D721Med (cell line): ENCODE data around the gene QSER1.
"Not testable (repeated sequence)": the region's sequence is repeated elsewhere in the genome, so short reads cannot be mapped to it uniquely, and the experiment has no call there.

Experiments used
- DNase-seq: peaks from one replicate; pipeline ENCODE4 v3.0.0; 2011; ENCODE audit warnings: low spot score; ENCODE audit not compliant: insufficient read length
- FAIRE-seq: peaks from 2 replicates; lab custom pipeline; 2011; peaks lifted over from hg19 to GRCh38; lab: Jason Lieb, UNC
- CTCF ChIP-seq: IDR thresholded peaks from 2 replicates; pipeline ENCODE4 v1.5.1; 2012; ENCODE audit warnings: mild to moderate bottlenecking, control low read depth; ENCODE audit not compliant: insufficient read depth; ENCODE audit errors: missing control alignments

Gene QSER1

GRCh38 chr11:32858731-32859130 lies 33.9 kb upstream of the QSER1 start:
- FAIRE-seq: no peak
- TF ChIP-seq CTCF: no peak
- no peak for DNase-seq

GRCh38 chr11:32861850-32862577 lies 30.6 kb upstream of the QSER1 start:
- no peak for TF ChIP-seq CTCF
- no peak for DNase-seq
- no peak for FAIRE-seq

GRCh38 chr11:32864555-32864954 lies 28.1 kb upstream of the QSER1 start:
- no peak for TF ChIP-seq CTCF
- no peak for FAIRE-seq

GRCh38 chr11:32868752-32869151 lies 23.9 kb upstream of the QSER1 start:
- not testable (repeated sequence) for FAIRE-seq, DNase-seq

More at GRCh38 chr11:32864555-32864954, 28.1 kb upstream of the QSER1 start:
- DNase-seq: no peak

GRCh38 chr11:32870676-32871075 lies 21.9 kb upstream of the QSER1 start:
- DNase-seq (no peak), FAIRE-seq (no peak)
- peak; percentile 51 for TF ChIP-seq CTCF

GRCh38 chr11:32874132-32874531 lies 18.5 kb upstream of the QSER1 start:
- no peak for DNase-seq
- no peak for FAIRE-seq
- no peak for TF ChIP-seq CTCF

- no peak for FAIRE-seq
- DNase-seq: no peak
These were observed 11.3 kb upstream of the QSER1 start for GRCh38 chr11:32881286-32881685.

More at GRCh38 chr11:32881286-32881685, 11.3 kb upstream of the QSER1 start:
- TF ChIP-seq CTCF: no peak
